GM12878 (cell line): ENCODE results near the gene DEFB124. TPM values are rescaled to one million over a fixed set of nuclear protein-coding genes. Genes with fewer than 3 reads are reported as not detected.
A peak's percentile ranks its signal among the peaks of the same experiment; 100 is the strongest.

Experiments used
- ATAC-seq: fragments of 200-7000 bp; cut with Tn5 transposase; 3 replicates; pipeline ENCODE4 v1.9.1; 2020; ENCODE audit warnings: mild to moderate bottlenecking, moderate library complexity
- BruUV-seq: library from RNA; stranded (reverse); fragments of 400-500 nt; replicated peaks from 2 replicates; lab custom pipeline; 2021; lab: Mats Ljungman, UMichigan
- CTCF ChIA-PET: fragments of 300-600 bp; sonication (Branson Sonifier 250); formaldehyde crosslinking; extraction: SDS; loops from one replicate; lab custom pipeline; 2021; ENCODE audit warnings: inconsistent platforms; lab: Yijun Ruan, JAX
- POLR2A ChIA-PET: fragments of 350-600 bp; formaldehyde crosslinking; extraction: SDS; loops from one replicate; lab custom pipeline; 2021; ENCODE audit warnings: inconsistent platforms; lab: Charles Lee
- RAD21 ChIA-PET: fragments of 300-600 bp; sonication (Branson Sonifier 250); formaldehyde crosslinking; loops from one replicate; lab custom pipeline; 2023; ENCODE audit warnings: antibody characterized with exemption; ENCODE audit not compliant: unreplicated experiment; lab: Charles Lee
- SMC1A ChIA-PET: fragments of 300-600 bp; sonication (Branson Sonifier 250); formaldehyde crosslinking; loops from one replicate; lab custom pipeline; 2023; ENCODE audit not compliant: unreplicated experiment, uncharacterized antibody; lab: Charles Lee
- DNase-seq: peaks from one replicate; pipeline ENCODE4 v3.0.0-alpha.2; 2011; ENCODE audit warnings: low read depth, low spot score
- FAIRE-seq: peaks from 3 replicates; lab custom pipeline; 2011; peaks lifted over from hg19 to GRCh38; lab: Jason Lieb, UNC
- H2AFZ ChIP-seq: 2 replicates; pipeline ENCODE4 v1.6.0; 2011; ENCODE audit warnings: low read depth, low read length, control low read depth; ENCODE audit not compliant: control insufficient read depth
- H3K27ac ChIP-seq: 2 replicates; pipeline ENCODE4 v1.5.1; 2011; ENCODE audit warnings: control low read depth; ENCODE audit not compliant: control insufficient read depth, insufficient read depth
- H3K27me3 ChIP-seq, 2 experiments: replicated peaks in 1 of 2; 2 replicates each; pipeline versions ENCODE4 v1.6.0 to v1.6.1; 2011; ENCODE audit warnings: low read length in 1 of 2; ENCODE audit not compliant: control insufficient read depth in 2 of 2, insufficient read depth in 2 of 2
- H3K36me3 ChIP-seq, 2 experiments: 2 replicates each; pipeline ENCODE4 v1.5.1; 2011; ENCODE audit warnings: low read length in 1 of 2; ENCODE audit not compliant: control insufficient read depth in 2 of 2, insufficient read depth in 2 of 2
- H3K4me1 ChIP-seq: 2 replicates; pipeline ENCODE4 v1.6.1; 2011; ENCODE audit warnings: mild to moderate bottlenecking, low read length, moderate library complexity, mixed read lengths; ENCODE audit not compliant: control insufficient read depth, insufficient read depth
- H3K4me2 ChIP-seq: 2 replicates; pipeline ENCODE4 v1.6.0; 2011; ENCODE audit warnings: control low read depth; ENCODE audit not compliant: control insufficient read depth, insufficient read depth
- H3K4me3 ChIP-seq: fragments of 200-600 bp; sonication (generic); 2 replicates; pipeline ENCODE4 v1.5.1; 2016
- H3K79me2 ChIP-seq: 2 replicates; pipeline ENCODE4 v1.6.0; 2011; ENCODE audit warnings: low read length; ENCODE audit not compliant: control insufficient read depth, insufficient read depth
- H3K9ac ChIP-seq: 2 replicates; pipeline ENCODE4 v1.8.0; 2011; ENCODE audit warnings: low read length, control low read depth, mixed read lengths; ENCODE audit not compliant: control insufficient read depth, insufficient read depth
- H3K9me3 ChIP-seq: replicated peaks from 3 replicates; pipeline ENCODE4 v1.5.1; 2011; ENCODE audit warnings: mild to moderate bottlenecking, low read length; ENCODE audit not compliant: control insufficient read depth, insufficient read depth
- H4K20me1 ChIP-seq: 2 replicates; pipeline ENCODE4 v1.6.0; 2011; ENCODE audit not compliant: control insufficient read depth, insufficient read depth
- BMI1 ChIP-seq: fragments of 450-650 bp; IDR thresholded peaks from 2 replicates; pipeline ENCODE4 v1.6.1; 2016; ENCODE audit warnings: mild to moderate bottlenecking, moderate library complexity, borderline replicate concordance
- CHD4 ChIP-seq: fragments of 200-600 bp; sonication (generic); IDR thresholded peaks from 2 replicates; pipeline ENCODE4 v1.6.1; 2016; ENCODE audit warnings: mild to moderate bottlenecking
- MYC ChIP-seq: IDR thresholded peaks from 2 replicates; pipeline ENCODE4 v1.6.1; 2011; ENCODE audit warnings: mild to moderate bottlenecking, low read length, moderate library complexity, inconsistent platforms; ENCODE audit not compliant: insufficient read depth, insufficient replicate concordance, insufficient read length, severe bottlenecking
- RAD51 ChIP-seq: fragments of 450-650 bp; IDR thresholded peaks from 2 replicates; pipeline ENCODE4 v1.6.1; 2016; ENCODE audit warnings: moderate library complexity, mild to moderate bottlenecking, inconsistent platforms
- ZNF217 ChIP-seq: fragments of 450-650 bp; IDR thresholded peaks from 2 replicates; pipeline ENCODE4 v1.6.1; 2017; ENCODE audit warnings: antibody characterized with exemption, mild to moderate bottlenecking
- WGBS: methylation state at CpG from one replicate; pipeline ENCODE4 v1.1.6; 2016; ENCODE audit warnings: low lambda C conversion rate; ENCODE audit not compliant: insufficient replicate concordance, insufficient coverage; ENCODE audit errors: missing lambda C conversion rate; 5-methylcytosine and 5-hydroxymethylcytosine counted together
- in situ Hi-C: fragments of 300-500 bp; cut with MboI; formaldehyde crosslinking; loops from 9 replicates; pipeline ENCODE4 v1.14.3; 2018; ENCODE audit warnings: mixed read lengths
- intact Hi-C: fragments of 100-400 bp; cut with micrococcal nuclease; formaldehyde crosslinking; loops from one replicate; pipeline ENCODE4 v1.14.2; 2022; ENCODE audit not compliant: unreplicated experiment
- polyA plus RNA-seq, 11 experiments: library from polyadenylated mRNA; depleted of rRNA in 4 of 11; unstranded in 6 of 11; stranded (reverse) in 5 of 11; fragments of >200 nt; fragmentation: Nextera tagmentation in 4 of 11; fragmentation: Illumina TruSeq in 1 of 11; extraction: Ambion mirVana in 4 of 11; extraction: Trizol in 1 of 11; gene quantifications; 1 replicate in 1 of 11; 2 replicates in 10 of 11; pipeline versions ENCODE4 v1.2.1 to v1.2.3, GENCODE V29; 2011 to 2016; ENCODE audit warnings: inconsistent platforms in 2 of 11, missing spikeins in 2 of 11, low read depth in 1 of 11
- total RNA-seq, 4 experiments: library from RNA; depleted of rRNA in 3 of 4; stranded (reverse); fragments of >200 nt in 3 of 4; fragmentation: Illumina TruSeq in 1 of 4; extraction: Trizol in 1 of 4; gene quantifications; 2 replicates each; pipeline versions ENCODE4 v1.2.1 to v1.2.3, GENCODE V29; 2013 to 2021
- TF ChIP-seq, protein P1 (sequence below): fragments of 450-650 bp; IDR thresholded peaks from 2 replicates; pipeline ENCODE4 v1.6.1; 2017; ENCODE audit warnings: mild to moderate bottlenecking

Gene DEFB124
- total and polyA plus RNA-seq, 10 of the 15 experiments (the other 5 are each of a cell fraction or from before 2014, with no cell fraction given), result not detected

DNA sequence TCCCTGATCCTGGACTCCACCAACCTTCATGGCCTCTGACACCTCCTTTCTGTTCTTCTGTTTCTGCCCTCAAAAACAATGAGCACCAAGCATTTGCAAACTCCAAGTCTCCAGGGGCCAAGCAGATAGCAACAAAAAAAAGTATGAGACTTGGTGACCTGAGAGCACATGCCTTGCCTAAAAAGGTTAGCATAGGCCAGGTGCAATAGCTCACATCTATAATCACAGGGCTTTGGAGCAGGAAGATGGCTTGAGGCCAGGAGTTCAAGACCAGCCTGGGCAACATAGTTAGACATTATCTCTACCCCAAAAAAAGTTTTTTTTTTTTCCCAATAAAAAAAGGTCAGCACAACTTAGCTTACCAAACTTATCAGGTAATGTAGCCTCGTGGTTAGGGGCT is 25.6 kb upstream of the DEFB124 start:
- Histone ChIP-seq H3K9ac (no peak overlapping the region), H3K27ac (no peak overlapping the region), H4K20me1 (0 out of 2 replicates have a peak, but pooled peaks cover 3% of the 10 kb centered on the region), H3K4me1 (no peaks in the 10 kb centered on the region), H3K27me3 (no peaks in the 10 kb centered on the region), H3K4me3 (no peak overlapping the region), H2AFZ (no peak overlapping the region), H3K9me3 (no peaks in the 10 kb centered on the region), H3K79me2 (no peaks in the 10 kb centered on the region), H3K36me3 (no peaks in the 10 kb centered on the region), H3K4me2 (no peak overlapping the region)
- ChIA-PET CTCF (interaction anchor here (3.7 to 6.8 kb wide), 2 partner anchors 11 to 41 kb away, joined by 27 to 137 read pairs; no protein-coding TSS in a partner anchor), POLR2A (no interaction called here), RAD21 (interaction anchor here (4.1 kb wide), 1 partner anchor 40 kb away, joined by 38 read pairs; no protein-coding TSS in a partner anchor), SMC1A (interaction anchor here (0.7 to 2.9 kb wide), 2 partner anchors 42 to 71 kb away, joined by 3 to 46 read pairs; no protein-coding TSS in a partner anchor)
- intact Hi-C loops, result no loop called here
- DNase-seq (no peak), FAIRE-seq (no peak), ATAC-seq (no peak)
- TF ChIP-seq ZNF217 (no peak), RAD51 (no peak)
- TF ChIP-seq, protein P1, sequence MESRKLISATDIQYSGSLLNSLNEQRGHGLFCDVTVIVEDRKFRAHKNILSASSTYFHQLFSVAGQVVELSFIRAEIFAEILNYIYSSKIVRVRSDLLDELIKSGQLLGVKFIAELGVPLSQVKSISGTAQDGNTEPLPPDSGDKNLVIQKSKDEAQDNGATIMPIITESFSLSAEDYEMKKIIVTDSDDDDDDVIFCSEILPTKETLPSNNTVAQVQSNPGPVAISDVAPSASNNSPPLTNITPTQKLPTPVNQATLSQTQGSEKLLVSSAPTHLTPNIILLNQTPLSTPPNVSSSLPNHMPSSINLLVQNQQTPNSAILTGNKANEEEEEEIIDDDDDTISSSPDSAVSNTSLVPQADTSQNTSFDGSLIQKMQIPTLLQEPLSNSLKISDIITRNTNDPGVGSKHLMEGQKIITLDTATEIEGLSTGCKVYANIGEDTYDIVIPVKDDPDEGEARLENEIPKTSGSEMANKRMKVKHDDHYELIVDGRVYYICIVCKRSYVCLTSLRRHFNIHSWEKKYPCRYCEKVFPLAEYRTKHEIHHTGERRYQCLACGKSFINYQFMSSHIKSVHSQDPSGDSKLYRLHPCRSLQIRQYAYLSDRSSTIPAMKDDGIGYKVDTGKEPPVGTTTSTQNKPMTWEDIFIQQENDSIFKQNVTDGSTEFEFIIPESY, result no peak
- in situ Hi-C loops, result loop anchor here (5.0 kb wide), 1 partner anchor 38 kb away; no protein-coding TSS in a partner anchor
- BruUV-seq, result no TSS peak
- 0% methylated on average over 1 of the region's 1 CpG for WGBS

DNA sequence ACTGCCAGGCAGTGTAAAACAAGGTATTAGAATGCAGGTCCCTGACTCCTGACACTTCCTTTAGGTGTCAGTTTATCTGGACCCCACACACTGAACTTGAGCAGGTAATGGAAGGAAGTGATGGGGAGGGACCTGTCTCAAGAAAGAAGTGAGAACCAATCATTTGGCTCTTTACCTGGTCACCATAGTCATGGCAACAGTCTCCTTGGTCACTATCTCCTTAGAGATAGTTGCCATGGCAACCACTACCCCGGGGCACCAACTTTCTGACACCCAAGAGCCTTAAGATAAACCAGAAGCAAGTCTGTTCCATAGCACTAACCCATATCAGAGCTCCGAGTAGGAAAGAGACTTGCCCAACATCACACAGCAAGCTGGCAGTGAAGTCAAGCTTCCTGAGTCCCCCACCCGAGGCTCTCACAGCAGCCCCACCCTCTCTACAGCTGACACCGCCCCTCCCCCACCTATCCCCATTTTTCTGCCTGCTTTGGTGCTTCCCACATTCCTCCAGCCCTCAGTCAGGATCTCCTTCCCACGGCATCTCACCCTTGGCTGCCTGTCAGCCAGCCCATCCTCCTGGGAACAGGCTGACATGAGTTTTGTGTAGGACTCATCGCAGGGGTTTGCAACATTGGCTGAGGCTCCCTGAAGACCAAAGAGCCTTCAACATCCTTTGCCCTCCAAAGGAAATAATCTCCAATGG is 23.1 kb upstream of the DEFB124 start:
- CTCF ChIA-PET, result interaction anchor here (6.8 kb wide), 1 partner anchor 39 kb away, joined by 137 read pairs; no protein-coding TSS in a partner anchor
- ATAC-seq (no peak), FAIRE-seq (no peak), DNase-seq (no peak)
- in situ Hi-C loops (no loop called here), intact Hi-C loops (no loop called here)
- H3K4me1 ChIP-seq, result no peaks in the 10 kb centered on the region
- no peaks in the 10 kb centered on the region for H3K36me3 ChIP-seq
- H3K27ac ChIP-seq, result no peak overlapping the region
- no peak overlapping the region for H3K4me2 ChIP-seq
- H3K9ac ChIP-seq, result no peak overlapping the region
- H3K9me3 ChIP-seq, result no peaks in the 10 kb centered on the region
- no peak for TF ChIP-seq CHD4
- no peak for TF ChIP-seq MYC
- peak; percentile 33; the same call in 1 of the 2 replicates for TF ChIP-seq BMI1
- H3K4me3 ChIP-seq, result no peak overlapping the region
- no peaks in the 10 kb centered on the region for H3K27me3 ChIP-seq
- no peaks in the 10 kb centered on the region for H4K20me1 ChIP-seq
- H2AFZ ChIP-seq, result no peak overlapping the region
- SMC1A ChIA-PET, result no interaction called here
- no TSS peak for BruUV-seq
- 24% methylated on average over 6 of the region's 6 CpGs for WGBS
- POLR2A ChIA-PET, result no interaction called here
- RAD21 ChIA-PET, result no interaction called here
- H3K79me2 ChIP-seq, result no peaks in the 10 kb centered on the region
